ENCODE data around the gene CCDC74A.
"Not testable (repeated sequence)": the region's sequence is repeated elsewhere in the genome, so short reads cannot be mapped to it uniquely, and the experiment has no call there.

Gene CCDC74A

GRCh38 chr2:131488306-131489205, 39.1 kb upstream of the CCDC74A start:
- H3K36me3 ChIP-seq (ENCODE audit: control insufficient read depth, insufficient read depth, low read length): no peaks in the 10 kb centered on the region
- DNase-seq: no peak
- no peaks in the 10 kb centered on the region for H3K27me3 ChIP-seq (replicated peaks; ENCODE audit: control insufficient read depth, insufficient read depth, low read length, poor library complexity, severe bottlenecking)
- no peak overlapping the region for H3K4me3 ChIP-seq (ENCODE audit: insufficient read depth, low read depth, low read length, poor library complexity, severe bottlenecking)
- H3K4me1 ChIP-seq (ENCODE audit: control insufficient read depth, insufficient read depth, low read length, poor library complexity, severe bottlenecking): peaks cover 12% of the 10 kb centered on the region
- no peak overlapping the region for H3K27ac ChIP-seq (ENCODE audit: insufficient read depth, low read length, poor library complexity, severe bottlenecking)
- H3K9me3 ChIP-seq (ENCODE audit: control insufficient read depth, low read length): no peaks in the 10 kb centered on the region

GRCh38 chr2:131490616-131491468, 36.8 kb upstream of the CCDC74A start:
- not testable (repeated sequence) for H3K9me3 ChIP-seq (ENCODE audit: control insufficient read depth, low read length); H3K36me3 ChIP-seq (ENCODE audit: control insufficient read depth, insufficient read depth, low read length); H3K27me3 ChIP-seq (replicated peaks; ENCODE audit: control insufficient read depth, insufficient read depth, low read length, poor library complexity, severe bottlenecking)
- H3K27ac ChIP-seq (ENCODE audit: insufficient read depth, low read length, poor library complexity, severe bottlenecking): peak overlapping the region; percentile 48
- peak in 2 of 3 donors; percentile 6 to 9 for DNase-seq
- H3K4me1 ChIP-seq (ENCODE audit: control insufficient read depth, insufficient read depth, low read length, poor library complexity, severe bottlenecking): peaks cover 23% of the 10 kb centered on the region
- H3K4me3 ChIP-seq (ENCODE audit: insufficient read depth, low read depth, low read length, poor library complexity, severe bottlenecking): peak overlapping the region; percentile 57

GRCh38 chr2:131491469-131491836, 36.2 kb upstream of the CCDC74A start:
- Histone ChIP-seq H3K4me1 (ENCODE audit: control insufficient read depth, insufficient read depth, low read length, poor library complexity, severe bottlenecking) (peaks cover 23% of the 10 kb centered on the region), H3K4me3 (ENCODE audit: insufficient read depth, low read depth, low read length, poor library complexity, severe bottlenecking) (peak overlapping the region; percentile 57), H3K27ac (ENCODE audit: insufficient read depth, low read length, poor library complexity, severe bottlenecking) (peak overlapping the region; percentile 48)
- H3K9me3 ChIP-seq (ENCODE audit: control insufficient read depth, low read length); H3K36me3 ChIP-seq (ENCODE audit: control insufficient read depth, insufficient read depth, low read length); H3K27me3 ChIP-seq (replicated peaks; ENCODE audit: control insufficient read depth, insufficient read depth, low read length, poor library complexity, severe bottlenecking); DNase-seq: not testable (repeated sequence)

- Histone ChIP-seq H3K4me1 (ENCODE audit: control insufficient read depth, insufficient read depth, low read length, poor library complexity, severe bottlenecking) (peaks cover 23% of the 10 kb centered on the region), H3K27ac (ENCODE audit: insufficient read depth, low read length, poor library complexity, severe bottlenecking) (peak within 1 kb of the TSS; percentile 93), H3K4me3 (ENCODE audit: insufficient read depth, low read depth, low read length, poor library complexity, severe bottlenecking) (peak within 1 kb of the TSS; percentile 89)
- not testable (repeated sequence) for DNase-seq; H3K36me3 ChIP-seq (ENCODE audit: control insufficient read depth, insufficient read depth, low read length); H3K27me3 ChIP-seq (replicated peaks; ENCODE audit: control insufficient read depth, insufficient read depth, low read length, poor library complexity, severe bottlenecking); H3K9me3 ChIP-seq (ENCODE audit: control insufficient read depth, low read length)
Measured at GRCh38 chr2:131492015-131492417, 35.7 kb upstream of the CCDC74A start, which contains the start of gene MZT2A. Gene MZT2A, minus strand, starts transcription at chr2:131492397. Its CDS starts 21 bp downstream, at chr2:131492376.

GRCh38 chr2:131492418-131493198, 35.1 kb upstream of the CCDC74A start:
- peak; percentile 87 to 90 (median 89) for DNase-seq
- Histone ChIP-seq H3K36me3 (ENCODE audit: control insufficient read depth, insufficient read depth, low read length) (no peaks in the 10 kb centered on the region), H3K4me3 (ENCODE audit: insufficient read depth, low read depth, low read length, poor library complexity, severe bottlenecking) (peak overlapping the region; percentile 89), H3K9me3 (ENCODE audit: control insufficient read depth, low read length) (no peaks in the 10 kb centered on the region), H3K27ac (ENCODE audit: insufficient read depth, low read length, poor library complexity, severe bottlenecking) (peak overlapping the region; percentile 93), H3K27me3 (replicated peaks; ENCODE audit: control insufficient read depth, insufficient read depth, low read length, poor library complexity, severe bottlenecking) (no peaks in the 10 kb centered on the region), H3K4me1 (ENCODE audit: control insufficient read depth, insufficient read depth, low read length, poor library complexity, severe bottlenecking) (peaks cover 23% of the 10 kb centered on the region)

GRCh38 chr2:131493199-131493968, 34.3 kb upstream of the CCDC74A start:
- H3K27me3 ChIP-seq (replicated peaks; ENCODE audit: control insufficient read depth, insufficient read depth, low read length, poor library complexity, severe bottlenecking): no peaks in the 10 kb centered on the region
- DNase-seq: no peak
- peak overlapping the region; percentile 93 for H3K27ac ChIP-seq (ENCODE audit: insufficient read depth, low read length, poor library complexity, severe bottlenecking)
- peaks cover 23% of the 10 kb centered on the region for H3K4me1 ChIP-seq (ENCODE audit: control insufficient read depth, insufficient read depth, low read length, poor library complexity, severe bottlenecking)
- H3K4me3 ChIP-seq (ENCODE audit: insufficient read depth, low read depth, low read length, poor library complexity, severe bottlenecking): peak overlapping the region; percentile 89
- H3K36me3 ChIP-seq (ENCODE audit: control insufficient read depth, insufficient read depth, low read length): peaks cover 4% of the 10 kb centered on the region
- no peaks in the 10 kb centered on the region for H3K9me3 ChIP-seq (ENCODE audit: control insufficient read depth, low read length)

GRCh38 chr2:131495506-131495905, 32.2 kb upstream of the CCDC74A start:
- H3K4me3 ChIP-seq (ENCODE audit: insufficient read depth, low read depth, low read length, poor library complexity, severe bottlenecking); DNase-seq; H3K27me3 ChIP-seq (replicated peaks; ENCODE audit: control insufficient read depth, insufficient read depth, low read length, poor library complexity, severe bottlenecking); H3K27ac ChIP-seq (ENCODE audit: insufficient read depth, low read length, poor library complexity, severe bottlenecking); H3K9me3 ChIP-seq (ENCODE audit: control insufficient read depth, low read length): not testable (repeated sequence)
- H3K4me1 ChIP-seq (ENCODE audit: control insufficient read depth, insufficient read depth, low read length, poor library complexity, severe bottlenecking): peaks cover 21% of the 10 kb centered on the region
- H3K36me3 ChIP-seq (ENCODE audit: control insufficient read depth, insufficient read depth, low read length): peaks cover 13% of the 10 kb centered on the region

- Histone ChIP-seq H3K36me3 (ENCODE audit: control insufficient read depth, insufficient read depth, low read length) (peaks cover 25% of the 10 kb centered on the region), H3K4me1 (ENCODE audit: control insufficient read depth, insufficient read depth, low read length, poor library complexity, severe bottlenecking) (peaks cover 11% of the 10 kb centered on the region)
- not testable (repeated sequence) for H3K9me3 ChIP-seq (ENCODE audit: control insufficient read depth, low read length); DNase-seq; H3K27me3 ChIP-seq (replicated peaks; ENCODE audit: control insufficient read depth, insufficient read depth, low read length, poor library complexity, severe bottlenecking); H3K4me3 ChIP-seq (ENCODE audit: insufficient read depth, low read depth, low read length, poor library complexity, severe bottlenecking); H3K27ac ChIP-seq (ENCODE audit: insufficient read depth, low read length, poor library complexity, severe bottlenecking)
Measured at GRCh38 chr2:131498321-131498973, 29.2 kb upstream of the CCDC74A start.

- peaks cover 44% of the 10 kb centered on the region for H3K36me3 ChIP-seq (ENCODE audit: control insufficient read depth, insufficient read depth, low read length)
- H3K27me3 ChIP-seq (replicated peaks; ENCODE audit: control insufficient read depth, insufficient read depth, low read length, poor library complexity, severe bottlenecking): not testable (repeated sequence)
Measured at GRCh38 chr2:131503587-131503986, 24.1 kb upstream of the CCDC74A start.

More at GRCh38 chr2:131503587-131503986, 24.1 kb upstream of the CCDC74A start:
- H3K9me3 ChIP-seq (ENCODE audit: control insufficient read depth, low read length); H3K27ac ChIP-seq (ENCODE audit: insufficient read depth, low read length, poor library complexity, severe bottlenecking); H3K4me3 ChIP-seq (ENCODE audit: insufficient read depth, low read depth, low read length, poor library complexity, severe bottlenecking); DNase-seq; H3K4me1 ChIP-seq (ENCODE audit: control insufficient read depth, insufficient read depth, low read length, poor library complexity, severe bottlenecking): not testable (repeated sequence)

All from effector memory CD4-positive, alpha-beta T cell (primary cell).